Measurements from ENCODE around the gene CFAP221.
A peak's percentile ranks its signal among the peaks of the same experiment; 100 is the strongest.

CFAP221 gene

DNA sequence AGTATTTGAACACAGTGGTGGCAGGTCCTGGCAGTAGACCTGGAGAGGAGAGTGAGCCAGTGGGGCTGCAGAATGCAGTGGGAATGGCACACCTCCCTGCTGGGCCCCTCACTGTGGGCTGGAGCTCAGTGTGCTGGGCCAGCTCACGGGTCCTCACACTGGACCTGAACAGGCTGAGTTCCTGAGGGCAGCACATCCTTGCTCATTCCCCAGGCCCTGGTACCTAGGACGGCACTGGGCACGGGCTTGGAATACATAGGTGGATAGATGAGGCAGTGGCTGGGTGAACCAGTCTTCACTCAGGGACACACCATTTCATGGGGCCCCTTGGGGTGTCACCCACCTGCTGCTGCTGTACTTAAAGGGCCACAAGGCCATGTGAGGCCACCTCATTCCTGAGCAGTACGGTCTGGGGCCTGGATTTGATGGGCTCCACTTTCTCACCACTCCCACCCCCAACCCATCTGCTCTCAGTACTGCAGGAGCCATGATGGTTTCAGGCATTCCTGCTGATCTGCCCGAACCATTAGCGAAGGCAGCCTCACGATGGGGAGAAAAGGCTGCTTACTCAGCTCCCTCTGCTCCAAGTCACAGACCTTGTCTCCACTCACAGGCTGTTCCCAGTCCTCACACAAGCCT is 138.9 kb downstream of the CFAP221 start:
- DNase-seq: no peak

GRCh38 chr2:119683713-119684443 is 139.6 kb downstream of the CFAP221 start:
- no peak for DNase-seq

GRCh38 chr2:119684518-119684917 is 140.3 kb downstream of the CFAP221 start:
- no peak for DNase-seq

DNA sequence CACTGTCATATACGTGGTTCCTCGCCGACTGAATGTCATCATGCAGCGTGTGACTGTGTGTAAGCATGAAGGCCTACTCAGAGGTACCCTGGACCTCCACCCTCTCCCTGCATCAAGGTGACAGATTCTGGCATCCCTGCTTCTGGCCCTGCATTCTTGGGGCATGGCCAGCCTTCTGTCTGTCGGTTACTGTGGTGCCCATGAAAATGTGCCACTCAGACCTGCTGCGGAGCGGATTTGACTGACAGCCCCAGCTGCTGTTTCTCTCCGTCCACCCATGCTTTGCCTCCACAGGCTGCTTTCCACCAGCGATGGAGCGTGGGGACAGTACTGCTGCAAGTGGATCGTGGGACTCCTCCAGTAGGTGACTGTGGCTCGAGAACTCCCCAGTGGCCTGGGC is 144.4 kb downstream of the CFAP221 start:
- DNase-seq: no peak

- no peak for DNase-seq
These were observed 145.0 kb downstream of the CFAP221 start for GRCh38 chr2:119689218-119689617.

DNA sequence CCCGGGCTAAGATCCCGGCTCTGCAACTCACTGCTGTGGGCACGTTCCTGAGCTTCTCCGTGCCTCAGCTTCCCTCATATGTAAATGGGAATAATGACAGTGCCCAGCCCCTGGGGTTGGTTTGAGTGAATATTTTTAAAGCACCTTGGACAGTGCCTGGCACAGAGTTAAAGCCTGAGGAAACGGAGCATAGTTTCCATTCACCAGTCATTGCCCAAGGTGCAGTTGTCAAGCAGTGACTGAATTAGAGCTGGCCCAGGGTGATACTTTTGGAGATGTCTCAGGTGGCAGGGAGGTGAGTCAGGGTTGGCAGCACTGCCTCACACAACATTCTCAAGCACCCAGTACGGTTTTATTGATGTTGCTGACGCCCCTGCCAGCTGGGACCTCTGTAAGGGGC is 146.9 kb downstream of the CFAP221 start:
- no peak for DNase-seq

DNA sequence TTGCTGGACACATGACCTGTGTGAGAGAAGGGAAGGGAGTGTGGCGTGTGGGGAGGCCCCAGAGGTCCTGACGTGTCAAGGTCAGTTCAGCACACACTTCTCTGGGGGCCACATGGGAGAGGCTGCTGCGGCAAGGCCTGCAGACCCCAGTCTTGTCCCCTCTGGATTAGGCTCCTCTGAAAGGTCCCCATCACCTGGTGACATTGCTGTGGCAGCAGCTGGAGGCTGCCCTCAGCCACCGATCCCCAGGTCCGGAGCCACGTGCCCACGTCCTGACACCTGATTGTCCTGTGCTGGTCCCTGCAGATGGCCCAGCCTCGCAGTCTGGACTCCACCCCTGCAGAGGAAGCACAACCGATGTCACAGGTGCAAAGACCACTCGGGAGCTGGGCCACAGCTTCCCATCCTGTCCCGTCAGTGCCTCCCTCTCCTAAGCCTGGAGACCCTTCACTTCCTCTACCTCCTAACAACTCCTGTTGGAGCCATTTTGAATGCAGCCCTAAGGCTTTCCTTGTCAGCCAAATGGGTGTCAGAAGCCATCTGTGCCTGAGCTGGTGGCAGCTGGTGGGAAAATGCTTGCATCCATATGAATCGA is 147.5 kb downstream of the CFAP221 start:
- no peak for DNase-seq

DNA sequence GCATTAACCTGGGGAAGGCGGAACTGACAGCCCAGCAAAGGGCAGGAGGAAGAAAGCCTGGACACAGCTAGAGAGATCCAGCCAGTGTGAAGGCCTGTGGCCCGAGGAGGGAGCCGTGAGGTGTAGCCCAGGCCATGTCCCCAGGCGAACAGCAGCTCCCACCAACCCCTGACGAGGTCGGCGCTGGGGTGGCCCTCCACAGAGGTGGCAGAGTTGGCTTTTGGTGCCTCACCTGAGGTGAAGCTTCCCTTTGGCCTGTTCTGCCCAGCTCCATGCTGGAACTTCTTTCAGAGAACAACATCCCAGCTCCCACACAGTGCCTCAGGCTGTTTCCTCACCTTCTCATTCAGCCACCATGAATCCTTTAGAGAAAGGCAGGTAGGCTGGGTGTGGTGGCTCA is 148.1 kb downstream of the CFAP221 start:
- DNase-seq: no peak

DNA sequence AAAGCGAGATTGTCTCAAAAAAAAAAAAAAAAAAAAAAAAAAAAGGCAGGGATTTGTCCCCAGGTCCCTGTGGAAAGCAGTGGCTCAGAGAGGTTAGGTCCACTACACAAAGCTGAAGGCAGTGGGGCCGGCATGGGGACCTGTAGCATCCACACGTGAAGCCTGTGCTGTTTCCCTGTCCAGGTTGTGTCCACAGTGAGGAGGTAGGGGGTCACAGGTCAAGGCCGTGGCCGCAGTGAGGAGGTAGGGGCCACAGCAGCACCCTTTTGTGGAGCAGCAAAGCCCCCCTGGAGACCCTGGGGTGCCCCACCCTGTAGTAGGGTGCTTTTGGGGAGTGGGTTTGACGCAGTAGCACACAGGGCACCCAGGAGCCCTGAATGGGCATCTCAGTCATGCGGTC is 148.7 kb downstream of the CFAP221 start:
- DNase-seq: no peak

DNA sequence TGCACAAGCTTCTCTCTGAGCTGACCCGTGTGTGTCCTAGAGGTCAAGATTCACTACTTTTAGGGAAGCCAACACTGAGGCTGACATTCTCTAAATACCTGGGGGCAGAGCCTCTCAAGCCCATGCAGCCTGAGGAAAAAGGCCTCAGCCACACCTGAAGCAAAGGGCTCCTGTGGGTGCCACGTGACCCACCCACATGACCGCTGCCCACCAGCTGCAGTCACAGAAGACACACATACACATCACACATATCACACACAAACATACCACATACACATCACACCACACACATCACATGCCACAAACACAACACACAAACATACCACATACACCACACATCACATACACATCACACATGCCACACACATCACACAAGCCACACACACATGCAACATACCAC is 149.3 kb downstream of the CFAP221 start:
- DNase-seq: no peak

- no peak for DNase-seq
These were observed 149.7 kb downstream of the CFAP221 start for GRCh38 chr2:119693967-119694366.

GRCh38 chr2:119694470-119694844 is 150.2 kb downstream of the CFAP221 start:
- no peak for DNase-seq

GRCh38 chr2:119694845-119695521 is 150.7 kb downstream of the CFAP221 start:
- no peak for DNase-seq

DNA sequence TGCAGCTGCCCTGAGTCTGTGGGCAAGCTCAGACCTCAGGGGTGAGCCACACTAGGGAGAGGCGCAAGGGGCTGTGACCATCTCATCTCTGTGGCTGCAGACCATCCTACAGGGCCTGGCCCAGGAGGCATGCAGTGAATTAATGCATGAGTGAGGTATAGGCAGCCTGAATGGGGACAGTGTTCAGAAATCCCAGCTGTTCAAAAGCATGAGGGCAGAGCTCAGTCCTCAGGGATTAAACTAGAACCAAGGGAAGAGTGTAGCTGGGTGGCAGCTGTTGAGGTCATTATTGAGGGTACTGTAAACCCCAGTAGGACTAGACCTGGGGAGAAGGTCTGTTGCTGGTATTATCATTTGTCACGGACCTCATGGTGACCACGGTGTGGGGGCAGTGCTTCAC is 151.8 kb downstream of the CFAP221 start:
- DNase-seq: no peak

DNA sequence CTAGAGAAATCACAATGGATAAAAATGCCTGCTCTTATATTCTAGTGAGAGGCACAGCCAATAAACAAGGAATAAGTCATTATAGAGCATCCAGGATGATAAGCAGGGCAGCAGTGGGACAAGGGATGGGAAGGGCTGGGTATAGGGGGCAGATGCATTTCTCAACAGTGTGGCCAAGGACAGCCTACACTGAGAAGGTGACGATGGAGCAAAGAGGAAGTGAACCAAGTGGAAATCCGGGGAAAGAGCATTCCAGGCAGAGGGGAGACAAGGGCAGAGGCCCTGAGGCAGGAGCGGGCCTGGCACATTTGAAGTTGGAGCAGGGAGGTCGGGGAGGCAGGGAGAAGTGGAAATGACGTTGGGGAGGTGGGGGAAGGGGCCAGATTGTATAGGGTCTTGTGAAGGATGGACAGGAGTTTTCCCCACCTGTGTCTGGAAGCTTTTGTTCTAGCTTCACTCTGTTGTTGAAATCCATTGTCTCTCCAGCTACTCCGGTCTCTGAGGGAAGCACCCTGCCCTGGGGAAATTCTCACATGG is 152.3 kb downstream of the CFAP221 start:
- DNase-seq: no peak

DNA sequence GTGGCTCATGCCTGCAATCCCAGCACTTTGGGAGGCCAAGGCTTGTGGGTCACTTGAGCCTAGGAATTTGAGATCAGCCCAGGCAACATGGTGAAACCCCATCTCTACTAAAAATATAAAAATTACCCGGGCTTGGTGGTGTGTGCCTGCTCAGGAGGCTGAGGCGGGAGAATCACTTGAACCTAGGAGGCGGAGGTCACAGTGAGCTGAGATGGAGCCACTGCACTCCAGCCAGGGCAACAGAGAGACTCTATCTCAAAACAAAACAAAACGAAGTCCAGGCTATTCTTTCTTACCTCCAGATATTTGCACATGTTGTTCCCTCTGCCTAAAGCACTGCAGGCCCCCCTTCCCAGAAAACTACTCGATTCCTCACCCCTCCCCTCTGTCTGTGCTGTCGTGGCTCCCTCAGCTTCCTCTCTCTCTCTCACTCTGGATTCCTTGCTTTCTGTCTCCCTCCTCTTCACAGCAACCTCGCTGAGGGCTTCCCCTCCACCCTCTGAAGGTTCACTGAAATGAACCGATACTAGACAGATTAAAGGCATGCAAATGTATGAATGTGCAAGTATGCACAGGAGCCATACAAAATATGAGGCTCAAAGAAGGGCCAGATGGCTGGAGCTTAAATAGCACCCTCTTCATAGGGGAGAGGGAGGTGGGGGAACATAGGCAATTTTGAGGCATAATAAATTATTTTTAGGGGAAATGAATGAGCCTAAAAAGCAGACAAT is 153.2 kb downstream of the CFAP221 start:
- no peak for DNase-seq

GRCh38 chr2:119698246-119698645 is 154.0 kb downstream of the CFAP221 start:
- DNase-seq: no peak

GRCh38 chr2:119699016-119699606 is 154.9 kb downstream of the CFAP221 start:
- DNase-seq: no peak

GRCh38 chr2:119700866-119701265 is 156.6 kb downstream of the CFAP221 start:
- no peak for DNase-seq

- no peak for DNase-seq
These were observed 157.1 kb downstream of the CFAP221 start for GRCh38 chr2:119701352-119701751.

DNA sequence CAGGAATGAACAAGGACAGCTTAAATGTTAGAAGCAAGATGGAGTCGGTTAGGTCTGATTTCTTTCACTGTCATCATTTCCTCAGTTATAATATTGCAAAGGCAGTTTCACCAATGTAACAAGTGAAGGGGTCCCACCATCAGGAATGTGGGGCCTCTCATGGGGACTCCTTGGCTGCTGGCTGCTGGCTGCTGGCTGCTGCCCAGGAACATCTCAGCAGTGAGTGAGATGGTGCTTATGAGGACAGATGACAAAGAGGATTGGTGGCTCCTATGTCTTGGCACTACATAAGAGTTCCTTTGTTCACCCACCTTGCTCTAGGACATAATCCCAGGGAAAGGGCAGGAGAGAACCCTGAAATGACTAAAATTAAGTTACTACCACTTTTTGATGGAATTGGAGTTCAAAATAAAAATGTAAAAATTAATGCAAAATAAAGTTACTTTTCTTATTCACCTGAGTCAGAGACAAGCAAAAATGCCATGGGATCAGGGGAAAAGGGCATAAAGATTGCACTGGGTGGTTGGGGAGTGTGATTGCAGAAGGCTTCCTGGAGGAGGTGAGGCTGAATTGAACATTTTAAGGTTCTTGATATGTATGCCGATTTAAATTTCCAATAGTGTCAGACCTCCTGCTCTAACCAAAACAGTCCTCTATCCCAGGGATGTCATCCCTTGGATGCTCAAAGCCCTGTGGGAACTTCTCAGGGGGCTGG is 158.1 kb downstream of the CFAP221 start:
- no peak for DNase-seq

GRCh38 chr2:119702918-119703401 is 158.7 kb downstream of the CFAP221 start:
- DNase-seq: peak; percentile 87
